OCI-LY1 (cell line): ENCODE results near the gene MAP7.

Experiments
- CTCF ChIP-seq: fragments of 200-600 bp; sonication (generic), shearing (Covaris generic); IDR thresholded peaks from 2 replicates; pipeline ENCODE4 v1.5.1; 2017; ENCODE audit warnings: mild to moderate bottlenecking, antibody characterized with exemption, low read length, moderate library complexity, mixed read lengths
- EZH2 ChIP-seq: fragments of 200-600 bp; sonication (generic), shearing (Covaris generic); IDR thresholded peaks from 2 replicates; pipeline ENCODE4 v1.8.0; 2017; ENCODE audit warnings: borderline replicate concordance, mixed run types, mild to moderate bottlenecking, antibody characterized with exemption, low read length, moderate library complexity, mixed read lengths

- TF ChIP-seq CTCF (no peak), EZH2 (no peak)
These were observed 17.9 kb upstream of the MAP7 start for GRCh38 chr6:136568129-136568528.
